GM10847 (cell line): ENCODE data around the gene TBC1D2B.

Source experiments
- POLR2A ChIP-seq: IDR thresholded peaks from 2 replicates; pipeline ENCODE4 v1.6.1; 2011; ENCODE audit not compliant: insufficient read length; ENCODE audit errors: extremely low read depth

Gene TBC1D2B

GRCh38 chr15:78000091-78000926 is 77.2 kb downstream of the TBC1D2B start:
- TF ChIP-seq POLR2A, result no peak

GRCh38 chr15:77999486-77999885 is 78.0 kb downstream of the TBC1D2B start:
- no peak for TF ChIP-seq POLR2A

GRCh38 chr15:77998592-77998991 is 78.9 kb downstream of the TBC1D2B start:
- no peak for TF ChIP-seq POLR2A

GRCh38 chr15:77993374-77993911 is 84.1 kb downstream of the TBC1D2B start:
- TF ChIP-seq POLR2A, result no peak

- no peak for TF ChIP-seq POLR2A
Observed at GRCh38 chr15:77992356-77993222, 84.9 kb downstream of the TBC1D2B start.

- no peak for TF ChIP-seq POLR2A
Observed at GRCh38 chr15:77991029-77991406, 86.5 kb downstream of the TBC1D2B start.

GRCh38 chr15:77989296-77990143 is 88.0 kb downstream of the TBC1D2B start:
- TF ChIP-seq POLR2A, result no peak

GRCh38 chr15:77988347-77989295 is 88.9 kb downstream of the TBC1D2B start:
- TF ChIP-seq POLR2A, result no peak

DNA sequence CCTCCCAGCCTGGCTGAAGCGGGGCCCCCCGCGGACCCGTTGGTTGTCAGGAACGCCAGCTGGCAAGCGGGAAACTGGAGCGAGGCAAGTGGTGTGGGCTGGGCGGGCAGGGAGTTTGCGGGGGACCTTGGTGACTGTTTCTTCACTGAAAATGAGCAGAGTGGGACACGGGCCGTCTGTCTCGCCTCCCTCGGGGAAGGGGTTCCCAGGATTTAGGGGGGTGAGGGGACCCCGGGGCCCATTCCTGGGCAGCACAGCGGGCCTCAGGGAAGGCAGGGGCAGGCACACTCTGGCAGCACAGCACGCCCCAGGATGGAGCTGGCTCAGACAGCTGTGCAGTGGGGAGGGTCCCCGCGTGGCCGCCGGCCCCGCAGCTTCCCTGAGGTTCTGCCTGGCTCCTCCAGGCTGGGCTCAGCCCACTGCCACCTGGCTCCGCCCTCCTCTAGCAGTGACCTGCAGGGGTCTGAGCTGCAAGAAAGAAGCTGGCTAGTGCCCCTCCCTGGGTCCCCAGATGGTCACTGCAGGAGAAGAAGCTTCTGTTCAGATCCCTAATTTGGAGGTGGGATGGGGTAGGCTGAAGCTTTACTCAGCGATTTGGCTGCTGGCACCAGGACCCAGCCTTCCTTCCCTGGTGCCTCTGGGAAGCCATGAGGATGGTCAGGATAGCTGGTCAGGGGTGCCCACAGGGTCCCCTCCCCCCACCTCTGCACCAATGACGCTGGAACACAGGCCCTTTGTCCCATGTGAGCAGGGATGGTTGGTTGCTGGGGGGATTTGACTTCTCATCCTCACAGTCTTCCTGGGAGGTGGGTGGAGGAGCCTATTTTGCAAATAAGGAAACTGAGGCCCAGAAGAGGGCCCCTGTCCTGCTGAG is 90.4 kb downstream of the TBC1D2B start:
- TF ChIP-seq POLR2A, result no peak

DNA sequence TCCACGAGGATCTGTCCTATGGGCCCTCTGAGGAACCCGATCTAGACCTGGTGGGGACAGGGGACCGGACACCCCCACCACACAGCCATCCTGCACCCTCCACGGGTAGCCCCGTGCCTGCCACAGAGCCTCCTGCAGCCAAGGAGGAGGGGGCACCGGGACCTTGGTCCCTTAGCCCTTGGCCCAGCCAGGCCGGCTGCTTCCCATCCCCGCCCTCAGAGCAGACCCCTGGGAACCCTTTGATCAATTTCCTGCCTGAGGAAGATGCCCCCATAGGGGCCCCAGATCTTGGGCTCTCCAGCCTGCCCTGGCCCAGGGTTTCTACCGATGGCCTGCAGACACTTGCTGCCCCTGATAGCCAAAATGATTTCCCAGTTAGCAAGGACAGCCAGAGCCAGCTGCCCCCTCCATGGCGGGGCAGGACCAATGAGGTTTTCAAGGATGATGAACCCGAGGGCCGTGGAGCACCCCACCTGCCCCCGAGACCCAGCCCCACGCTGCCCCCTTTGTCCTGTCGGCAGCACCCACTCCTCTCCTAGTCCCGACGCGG is 91.5 kb downstream of the TBC1D2B start:
- no peak for TF ChIP-seq POLR2A

GRCh38 chr15:77985031-77985930 is 92.2 kb downstream of the TBC1D2B start:
- TF ChIP-seq POLR2A, result no peak

GRCh38 chr15:77984446-77984861 is 93.1 kb downstream of the TBC1D2B start:
- TF ChIP-seq POLR2A, result no peak
